HG03432 (cell line): ENCODE data around the gene IKZF1.
A peak's percentile ranks its signal among the peaks of the same experiment; 100 is the strongest.

ENCODE experiments used
- ATAC-seq: cut with Tn5 transposase; IDR thresholded peaks from one replicate; pipeline ENCODE4 v1.9.1; 2021; ENCODE audit warnings: mild to moderate bottlenecking, moderate library complexity; ENCODE audit not compliant: unreplicated experiment

The IKZF1 gene

DNA sequence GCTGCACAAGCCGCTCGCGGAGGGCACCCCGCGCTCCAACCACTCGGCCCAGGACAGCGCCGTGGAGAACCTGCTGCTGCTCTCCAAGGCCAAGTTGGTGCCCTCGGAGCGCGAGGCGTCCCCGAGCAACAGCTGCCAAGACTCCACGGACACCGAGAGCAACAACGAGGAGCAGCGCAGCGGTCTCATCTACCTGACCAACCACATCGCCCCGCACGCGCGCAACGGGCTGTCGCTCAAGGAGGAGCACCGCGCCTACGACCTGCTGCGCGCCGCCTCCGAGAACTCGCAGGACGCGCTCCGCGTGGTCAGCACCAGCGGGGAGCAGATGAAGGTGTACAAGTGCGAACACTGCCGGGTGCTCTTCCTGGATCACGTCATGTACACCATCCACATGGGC is 95.6 kb downstream of the IKZF1 start:
- ATAC-seq, result no peak

DNA sequence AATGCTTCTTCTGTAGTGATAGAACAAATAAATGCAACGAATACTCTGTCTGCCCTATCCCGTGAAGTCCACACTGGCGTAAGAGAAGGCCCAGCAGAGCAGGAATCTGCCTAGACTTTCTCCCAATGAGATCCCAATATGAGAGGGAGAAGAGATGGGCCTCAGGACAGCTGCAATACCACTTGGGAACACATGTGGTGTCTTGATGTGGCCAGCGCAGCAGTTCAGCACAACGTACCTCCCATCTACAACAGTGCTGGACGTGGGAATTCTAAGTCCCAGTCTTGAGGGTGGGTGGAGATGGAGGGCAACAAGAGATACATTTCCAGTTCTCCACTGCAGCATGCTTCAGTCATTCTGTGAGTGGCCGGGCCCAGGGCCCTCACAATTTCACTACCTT is 99.9 kb downstream of the IKZF1 start:
- no peak for ATAC-seq

DNA sequence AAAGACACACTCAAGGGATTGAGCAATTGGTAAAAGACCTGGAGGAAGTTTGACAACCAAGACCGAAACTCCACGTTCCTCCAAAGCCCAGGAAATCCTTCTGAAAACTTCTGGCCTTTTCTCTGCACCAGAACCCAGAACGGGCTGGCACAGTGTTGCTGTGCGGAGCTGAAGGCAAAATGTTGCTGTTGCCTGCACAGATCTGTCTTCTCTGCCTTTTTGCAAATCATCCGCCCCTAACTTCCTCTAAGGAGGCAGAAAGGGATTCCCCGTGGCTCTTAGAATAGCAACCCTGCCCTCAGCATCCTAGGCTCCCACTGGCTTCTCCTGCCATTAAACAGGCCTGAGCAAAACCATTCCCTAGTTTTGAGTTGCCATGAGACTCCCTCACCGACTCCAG is 100.7 kb downstream of the IKZF1 start:
- ATAC-seq, result no peak

DNA sequence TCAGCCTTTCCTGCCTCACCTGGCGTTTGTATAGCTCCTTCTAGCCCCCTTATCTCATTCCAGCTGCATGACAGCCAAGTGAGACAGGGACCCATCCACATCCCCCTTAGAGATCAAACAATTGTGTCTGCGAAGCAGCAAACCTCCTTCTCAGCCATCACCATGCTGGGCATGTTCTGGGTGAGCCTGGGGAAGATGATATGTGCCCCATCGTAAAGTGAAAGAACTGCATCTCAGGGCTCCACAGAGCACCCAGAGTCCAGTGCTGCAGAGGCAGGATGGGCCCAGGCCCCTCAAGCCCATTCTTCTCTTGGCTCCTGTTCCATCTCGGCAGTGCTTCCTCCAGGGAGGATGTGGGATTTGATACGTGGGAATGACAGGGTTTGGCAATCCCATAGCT is 102.4 kb downstream of the IKZF1 start:
- no peak for ATAC-seq

DNA sequence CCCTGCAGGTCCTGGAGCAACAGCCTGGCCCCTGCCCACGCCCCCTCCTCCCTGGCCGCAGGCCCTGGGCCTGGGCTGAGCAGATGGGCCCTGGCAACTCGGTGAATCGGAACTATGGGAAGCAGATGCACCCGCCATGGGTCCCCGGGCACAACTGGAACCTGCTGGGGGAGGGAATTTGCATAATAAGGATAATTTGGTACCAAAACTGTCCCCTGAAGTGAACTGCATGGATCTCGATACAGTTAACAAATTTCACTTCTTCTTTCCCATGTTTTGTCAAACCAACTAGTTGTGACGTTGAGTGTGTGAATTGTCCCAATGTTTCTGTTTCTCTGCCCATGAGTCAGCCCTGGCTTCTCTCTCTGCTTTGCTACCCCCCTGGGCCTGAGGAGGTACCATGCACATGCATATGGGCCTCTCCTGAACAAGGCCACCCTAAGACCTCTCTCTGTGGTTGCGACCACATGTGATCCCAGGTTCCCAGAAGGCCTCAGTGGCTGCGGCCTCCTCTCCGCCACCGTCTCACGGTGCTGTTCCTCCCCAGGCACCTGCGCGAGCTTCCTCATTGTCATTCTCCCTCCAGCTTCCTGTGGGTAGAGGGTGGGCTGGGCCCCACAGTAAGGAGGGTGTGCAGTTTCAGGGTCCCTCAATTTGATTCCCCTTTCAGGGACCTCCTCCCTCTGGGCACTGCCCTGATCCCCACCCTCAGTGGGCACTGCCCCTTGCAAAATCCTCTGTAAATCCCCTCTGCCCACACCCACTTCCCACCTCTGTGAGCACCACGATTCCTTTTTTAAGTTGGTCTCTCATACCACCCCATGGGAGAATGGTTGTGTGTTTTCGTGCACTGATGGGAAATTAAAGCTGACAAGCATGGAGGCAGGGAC is 105.6 kb downstream of the IKZF1 start:
- ATAC-seq, result peak; percentile 54

DNA sequence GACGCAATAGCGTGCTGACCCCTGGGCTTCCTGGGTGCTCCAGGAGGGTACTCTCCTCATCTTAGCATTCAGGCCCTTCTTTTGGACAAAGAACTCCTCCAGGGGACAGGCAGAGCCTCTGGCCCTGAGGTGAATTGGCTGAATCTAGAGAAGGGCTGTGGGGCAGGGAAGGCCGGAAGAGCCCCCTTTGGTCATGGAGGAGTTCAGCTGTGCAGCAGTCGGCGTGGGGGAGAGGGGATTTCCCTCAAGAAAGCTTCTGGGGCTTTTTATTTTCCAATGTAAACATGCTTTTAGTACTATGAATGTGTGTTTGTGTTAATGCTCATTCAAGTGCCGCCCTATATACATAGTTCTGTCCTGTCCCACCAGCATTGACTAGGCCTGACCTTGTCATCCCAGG is 106.8 kb downstream of the IKZF1 start:
- peak; percentile 25 for ATAC-seq

DNA sequence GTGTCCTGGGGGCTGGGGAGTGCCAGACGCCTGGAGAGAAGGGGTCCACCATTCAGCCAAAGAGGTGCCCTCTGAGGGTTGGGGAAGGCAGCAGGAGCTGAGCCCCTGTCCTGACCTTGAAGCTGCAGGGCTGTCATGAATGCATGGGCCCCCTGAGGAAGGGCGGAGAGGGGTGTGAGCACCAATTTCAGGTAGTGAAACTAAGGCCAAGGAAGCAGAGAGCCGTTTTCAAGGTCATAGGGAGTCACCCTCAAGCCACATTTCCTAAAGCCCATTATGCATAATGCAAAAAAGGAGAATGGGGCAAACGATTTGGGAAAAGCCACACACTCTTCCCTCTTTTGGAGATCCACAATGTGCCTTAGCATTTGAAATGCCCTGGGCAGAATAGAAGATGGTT is 108.5 kb downstream of the IKZF1 start:
- ATAC-seq, result no peak

DNA sequence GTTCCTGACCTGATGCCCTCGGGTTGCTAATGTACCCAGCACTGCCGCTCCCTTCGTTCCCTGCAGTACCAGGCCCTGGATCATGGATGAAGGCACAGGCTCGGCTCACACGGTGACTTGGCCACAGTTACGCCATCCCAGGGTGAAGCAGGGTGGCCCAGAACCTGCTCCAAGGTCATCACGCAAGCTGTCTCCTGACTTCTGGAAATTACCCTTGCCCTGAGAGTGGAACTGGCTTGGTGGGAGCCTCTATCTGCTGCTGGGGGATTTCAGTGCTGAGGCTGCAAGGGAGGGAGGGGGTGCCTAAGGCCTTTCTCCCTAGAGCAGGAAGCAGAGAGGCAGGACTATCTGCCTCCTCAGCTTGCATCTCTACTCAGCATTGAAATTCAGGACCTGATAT is 109.0 kb downstream of the IKZF1 start:
- no peak for ATAC-seq

DNA sequence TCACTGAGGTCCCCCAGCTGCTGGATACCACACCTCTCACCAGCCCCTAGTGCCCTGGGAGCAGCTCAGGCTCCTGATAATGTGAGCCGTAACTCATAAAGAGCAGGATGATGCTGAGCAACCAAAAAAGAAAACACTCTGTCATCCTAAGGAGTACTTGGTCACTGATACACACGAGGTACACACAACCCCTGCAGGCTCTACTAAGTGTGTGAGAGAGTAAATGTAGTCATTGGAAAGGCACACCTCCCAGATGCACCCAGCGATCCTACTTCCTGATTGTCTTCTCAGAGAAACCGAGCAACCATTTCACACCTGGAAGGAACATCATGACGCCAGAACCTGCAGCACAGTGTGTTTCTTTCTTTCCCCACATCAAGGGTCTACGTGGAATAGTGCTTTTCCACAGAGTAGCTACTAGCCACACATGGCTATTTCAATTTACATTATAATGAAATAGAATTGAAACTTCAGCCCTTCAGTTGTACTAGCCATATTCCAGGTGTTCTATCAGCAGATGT is 111.4 kb downstream of the IKZF1 start:
- ATAC-seq, result no peak

DNA sequence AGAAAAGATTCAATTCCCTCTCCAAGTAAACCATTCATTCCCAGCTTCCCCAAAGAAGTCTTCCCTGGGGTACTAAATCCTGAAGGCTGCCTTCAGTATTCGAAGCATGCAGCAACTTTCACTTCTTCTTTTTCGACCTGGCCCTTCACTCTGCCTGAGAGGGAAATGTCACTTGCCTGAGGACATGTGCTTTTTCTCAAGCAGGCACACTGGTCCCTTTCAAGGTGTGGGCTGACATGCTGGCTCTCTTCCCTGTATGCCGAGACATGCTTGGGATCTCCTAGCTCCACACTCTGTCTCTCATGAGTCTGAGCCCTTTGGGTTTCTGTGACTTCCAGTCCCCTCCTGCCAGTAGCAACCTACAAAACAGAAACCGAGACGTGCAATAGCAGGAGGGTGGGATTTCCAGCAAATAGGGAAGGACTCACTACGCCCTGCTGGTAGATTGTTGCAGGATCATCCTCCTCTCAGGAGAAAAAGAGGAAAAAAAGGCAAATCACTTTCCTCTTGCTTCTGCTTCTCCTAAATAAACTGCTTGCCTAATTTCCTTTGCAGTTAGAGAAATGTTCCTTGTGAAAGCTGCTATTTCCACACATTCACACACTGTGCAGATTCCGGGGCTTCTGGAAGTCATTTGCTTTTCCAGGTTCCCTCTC is 112.1 kb downstream of the IKZF1 start:
- peak; percentile 81 for ATAC-seq

DNA sequence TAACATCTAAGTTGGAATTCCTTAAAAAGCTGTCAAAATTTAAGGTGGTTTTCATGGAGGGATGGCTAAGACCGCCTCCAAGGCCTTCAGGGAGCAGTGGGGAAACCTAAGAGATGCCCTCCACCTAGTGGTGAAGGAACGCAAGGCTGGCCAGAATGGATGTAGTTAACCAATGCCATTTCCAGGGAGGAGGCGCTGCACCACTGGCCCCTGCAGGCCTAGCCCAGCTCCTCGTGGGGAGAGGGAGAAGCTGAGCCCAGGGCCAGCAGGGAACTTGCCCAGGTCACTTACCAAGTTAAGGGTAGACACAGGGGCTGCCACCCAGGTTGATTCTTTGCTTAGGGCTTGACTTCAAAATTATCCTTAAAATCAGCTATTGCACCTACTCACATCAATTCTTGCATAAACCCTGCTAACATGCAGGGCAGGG is 113.6 kb downstream of the IKZF1 start:
- ATAC-seq, result peak; percentile 86

DNA sequence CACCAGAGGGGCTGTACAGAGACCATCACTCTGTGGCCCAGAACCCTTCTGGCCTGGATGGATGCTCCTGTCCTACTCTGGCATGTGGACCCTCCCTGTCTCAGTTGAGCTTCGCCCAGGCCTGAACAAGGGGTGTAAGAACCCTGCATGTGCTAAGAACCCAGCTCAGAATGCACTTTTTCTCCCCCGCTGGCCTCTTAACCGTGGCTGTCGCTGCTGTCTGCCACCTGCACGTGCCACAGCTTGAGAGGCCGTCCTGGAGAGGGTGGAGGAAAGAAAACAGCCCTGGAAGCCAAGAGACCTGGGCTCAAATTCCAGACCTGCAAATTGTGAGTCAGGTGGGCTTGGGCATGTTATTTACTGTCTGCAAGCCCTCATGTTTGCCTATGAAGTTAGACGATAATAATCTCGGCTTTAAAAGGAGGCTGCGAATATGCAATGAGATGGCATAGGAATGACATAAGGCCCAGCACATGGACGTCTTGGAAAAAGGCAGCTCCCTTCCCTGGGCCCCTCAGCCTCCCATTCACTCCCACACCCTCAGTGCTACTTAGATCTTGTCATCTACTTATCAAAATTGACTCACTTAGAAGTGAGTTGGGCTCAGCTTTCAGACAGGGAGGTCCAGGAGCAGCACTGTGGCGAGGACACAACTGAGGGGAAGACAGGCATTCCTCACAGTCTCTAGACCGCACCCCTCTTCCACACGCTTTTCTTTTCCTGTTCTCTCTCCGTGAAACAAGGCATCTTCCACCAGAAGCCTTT is 114.2 kb downstream of the IKZF1 start:
- no peak for ATAC-seq

DNA sequence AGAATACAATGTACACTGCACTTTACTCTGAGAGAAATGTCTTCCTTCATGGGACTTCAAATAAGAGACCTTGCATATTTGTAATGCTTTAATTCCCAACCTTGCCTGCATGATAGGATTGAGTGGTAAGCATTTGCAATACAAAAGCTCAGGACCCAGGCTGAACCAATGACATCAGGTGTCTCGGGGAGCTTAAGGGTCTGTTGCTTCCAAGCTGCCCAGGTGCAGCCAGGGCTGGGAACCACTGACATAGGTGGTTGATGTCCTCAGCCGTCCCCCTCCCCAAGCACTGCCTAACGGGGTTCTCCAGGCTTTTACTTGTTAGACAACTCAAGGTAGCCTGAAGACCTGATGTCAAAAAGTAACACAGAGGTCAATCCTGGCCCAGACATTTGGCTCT is 116.5 kb downstream of the IKZF1 start:
- ATAC-seq, result no peak

DNA sequence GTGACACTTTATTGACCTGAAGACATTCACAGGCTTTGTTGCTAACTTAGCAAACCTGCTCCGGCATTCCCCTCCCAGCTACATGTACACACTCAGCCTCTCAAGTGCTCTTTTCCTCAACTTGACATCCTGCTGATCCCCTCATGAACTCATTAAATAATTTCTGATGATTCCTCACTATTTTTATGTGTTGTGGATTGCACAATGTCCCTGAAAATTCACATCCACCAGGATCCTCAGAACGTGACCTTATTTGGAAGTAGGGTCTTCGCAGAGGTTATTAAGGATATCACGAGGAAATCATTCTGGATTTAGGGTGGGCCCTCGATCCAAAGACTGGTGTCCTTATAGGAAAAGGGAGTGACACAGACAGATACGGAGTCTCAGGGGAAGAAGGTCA is 118.3 kb downstream of the IKZF1 start:
- ATAC-seq, result no peak

DNA sequence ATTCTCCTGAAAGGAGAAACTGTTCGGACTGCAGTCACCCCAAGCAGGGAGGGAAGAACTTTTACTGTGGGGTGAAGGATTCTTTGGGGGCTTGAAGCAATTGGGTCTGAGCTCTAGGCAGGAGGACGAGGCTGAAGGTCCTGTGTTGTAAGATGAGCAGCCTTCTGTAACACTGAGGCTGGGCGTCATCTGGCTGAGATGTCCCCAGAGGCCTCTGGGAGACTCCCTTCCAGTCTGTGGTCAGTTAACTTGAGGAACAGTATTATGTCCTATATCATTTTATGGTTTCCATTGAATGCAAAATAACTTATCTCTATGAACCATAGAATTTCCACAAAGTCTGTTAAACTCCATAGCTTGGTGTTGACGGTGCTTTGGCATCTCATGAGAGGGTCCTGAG is 119.3 kb downstream of the IKZF1 start:
- ATAC-seq, result peak; percentile 52

DNA sequence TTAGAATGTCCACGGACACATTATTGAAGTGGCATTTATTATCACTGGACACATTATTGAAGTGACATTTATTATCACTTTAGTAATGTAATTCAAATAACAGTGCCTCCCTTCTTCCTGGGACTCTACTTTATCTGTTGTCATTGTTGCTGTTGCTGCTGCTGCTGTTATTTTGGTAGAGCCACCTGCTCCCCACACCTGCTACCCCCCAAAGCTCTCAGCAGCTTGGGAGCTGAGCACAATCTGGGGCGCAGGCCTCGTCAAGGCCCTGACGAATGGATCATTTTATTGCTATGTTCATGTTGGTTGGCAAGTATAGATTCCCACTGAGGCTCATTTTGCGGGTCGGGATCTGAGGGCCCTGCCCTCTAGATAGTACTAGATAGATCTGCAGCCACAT is 120.8 kb downstream of the IKZF1 start:
- ATAC-seq, result no peak

DNA sequence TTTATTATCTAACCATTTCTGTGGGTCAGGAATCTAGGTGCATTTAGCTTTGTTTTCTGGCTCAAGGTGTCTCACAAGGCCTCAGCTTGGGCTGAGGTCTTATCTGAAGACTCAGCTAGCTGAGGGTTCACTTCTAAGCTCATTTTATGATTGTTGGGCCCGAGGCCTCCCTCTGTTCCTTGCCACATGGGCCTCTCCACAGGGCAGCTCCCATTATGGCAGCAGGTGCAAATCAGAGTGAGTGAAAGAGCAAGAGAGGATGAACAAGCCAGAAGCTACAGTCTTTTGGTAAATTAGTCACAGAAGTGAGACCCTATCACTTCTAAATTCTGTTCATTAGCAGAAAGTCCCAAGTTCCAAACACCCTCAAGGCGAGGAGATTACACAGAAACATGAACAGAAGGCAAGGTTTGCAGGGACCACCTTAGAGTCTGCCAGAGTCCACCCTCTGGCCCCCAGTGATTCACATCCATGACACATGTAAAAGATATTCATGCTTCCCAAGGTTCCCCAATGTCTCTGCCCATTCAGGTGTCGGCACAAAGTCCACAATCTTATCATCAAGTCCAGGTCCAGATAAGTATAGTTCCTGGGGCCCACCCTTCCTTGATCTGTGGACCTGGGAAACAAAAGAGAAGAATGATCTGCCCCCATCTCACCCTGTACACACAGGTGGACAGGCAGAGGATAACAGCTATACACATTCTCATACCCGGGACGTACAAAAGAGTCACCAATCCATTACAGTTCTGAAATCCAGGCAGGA is 121.9 kb downstream of the IKZF1 start:
- ATAC-seq, result no peak

DNA sequence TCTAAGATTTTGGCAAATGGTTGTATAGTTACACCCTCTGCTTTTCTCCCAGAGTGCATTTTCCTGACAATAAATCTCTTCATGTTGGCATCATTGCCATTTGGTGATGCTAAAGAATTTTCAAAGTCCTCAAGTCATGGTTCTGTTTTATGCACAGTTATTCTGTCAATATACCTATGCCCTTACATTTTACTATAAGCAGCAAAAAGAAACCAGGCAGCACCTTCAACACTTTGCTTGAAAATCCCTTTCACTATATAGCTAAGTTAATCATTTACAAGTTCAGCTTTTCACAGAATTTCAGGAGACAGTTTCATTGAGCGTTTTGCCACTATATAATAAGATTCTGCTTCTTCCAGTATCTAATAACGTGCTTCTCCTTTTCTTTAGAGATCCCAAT is 123.0 kb downstream of the IKZF1 start:
- no peak for ATAC-seq

DNA sequence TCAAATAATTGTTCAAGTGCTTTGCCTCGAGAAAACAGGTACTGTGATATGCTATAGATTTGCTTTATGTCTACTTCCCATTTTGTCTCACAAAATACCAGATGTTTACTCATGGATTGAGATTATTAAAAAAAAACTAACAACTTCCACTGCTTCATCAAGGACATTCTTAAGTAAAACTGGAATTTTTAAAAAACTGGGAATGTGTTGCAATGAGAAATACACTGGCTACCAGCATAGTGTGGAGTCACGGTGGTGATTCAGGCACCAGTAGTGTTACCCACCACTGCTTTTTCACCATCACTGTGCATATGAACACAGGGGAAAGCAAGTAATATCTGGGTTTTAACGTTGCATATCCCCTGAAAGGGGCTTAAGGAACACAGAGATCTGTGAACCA is 124.4 kb downstream of the IKZF1 start:
- ATAC-seq, result no peak

DNA sequence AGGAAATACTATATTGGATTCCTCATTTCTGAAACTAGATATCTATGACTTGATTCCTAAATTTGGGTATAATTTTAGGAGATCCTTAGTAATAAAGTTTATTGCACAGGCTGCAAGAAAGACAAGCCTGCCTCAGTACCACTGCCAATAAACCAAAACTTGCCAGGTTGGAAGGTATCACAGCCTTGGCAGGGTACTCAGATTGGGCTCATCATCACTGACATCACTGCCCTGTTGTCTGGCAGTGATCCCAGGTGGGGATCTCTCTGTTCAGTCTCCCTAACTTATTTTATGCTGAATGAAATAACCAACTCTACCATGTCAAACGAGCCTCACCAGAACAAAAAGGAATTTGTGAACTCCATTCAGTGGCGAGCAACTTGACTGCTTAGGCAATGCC is 126.8 kb downstream of the IKZF1 start:
- ATAC-seq, result no peak
